ENCODE measurements around the gene OST4.
A peak's percentile ranks its signal among the peaks of the same experiment; 100 is the strongest.
"Not testable (repeated sequence)": the region's sequence is repeated elsewhere in the genome, so short reads cannot be mapped to it uniquely, and the experiment has no call there.

Gene OST4

GRCh38 chr2:27080140-27080469, 8.7 kb upstream of the OST4 start:
- DNase-seq, result no peak

GRCh38 chr2:27079233-27080139, 8.0 kb upstream of the OST4 start:
- no peak for DNase-seq

DNA sequence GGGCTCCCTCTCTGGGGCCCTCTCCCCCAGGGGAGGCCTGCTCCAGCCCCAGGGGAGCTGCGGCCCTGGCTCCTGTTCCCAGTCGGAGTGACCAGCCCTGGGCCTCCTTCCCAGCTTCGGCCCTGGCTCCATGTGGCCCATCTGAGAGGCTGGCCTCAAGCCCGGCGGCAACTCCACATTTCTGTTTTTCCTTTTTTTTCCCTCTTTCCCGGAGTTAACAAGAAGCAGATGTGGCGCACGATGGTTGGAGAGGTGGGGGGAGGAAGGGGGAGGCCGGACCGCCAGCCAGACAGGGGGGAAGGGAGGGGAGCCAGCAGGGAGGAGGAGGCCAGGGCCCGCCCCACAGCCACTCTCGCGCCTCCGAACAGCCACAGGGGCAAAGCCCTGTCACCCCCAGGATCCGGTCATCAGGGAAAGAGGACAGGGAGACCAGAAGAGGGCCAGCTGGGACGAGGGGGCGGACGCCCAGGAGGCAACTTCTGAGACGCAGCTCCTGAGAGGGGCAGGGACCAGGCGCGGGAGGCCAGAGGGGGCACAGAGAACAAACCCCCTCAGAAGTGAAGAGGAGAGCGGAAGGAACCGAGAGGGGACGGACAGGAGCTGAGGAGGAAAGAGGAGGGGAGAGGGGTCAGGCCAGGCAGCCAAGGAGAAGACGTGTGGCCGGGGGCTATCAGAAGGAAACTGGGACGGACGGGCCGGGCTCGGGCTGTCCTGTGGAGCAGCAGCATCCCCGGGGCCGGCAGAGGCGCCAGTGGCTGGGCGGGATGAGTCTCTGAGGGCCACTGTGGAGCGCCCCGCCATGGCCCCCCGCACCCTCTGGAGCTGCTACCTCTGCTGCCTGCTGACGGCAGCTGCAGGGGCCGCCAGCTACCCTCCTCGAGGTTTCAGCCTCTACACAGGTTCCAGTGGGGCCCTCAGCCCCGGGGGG, 7.1 kb upstream of the OST4 start, which contains the start of gene EMILIN1:
EMILIN1 (plus strand) TSS at position 349 of the 928 bp plus-strand sequence; CDS start at position 800, 451 bp downstream.
- peak in 44 of 56 donors; percentile 12 to 81 (median 55) for DNase-seq

- no peak for DNase-seq
Observed at GRCh38 chr2:27077231-27077630, 5.8 kb upstream of the OST4 start.

- DNase-seq, result no peak
Observed at GRCh38 chr2:27076323-27076722, 4.9 kb upstream of the OST4 start.

DNA sequence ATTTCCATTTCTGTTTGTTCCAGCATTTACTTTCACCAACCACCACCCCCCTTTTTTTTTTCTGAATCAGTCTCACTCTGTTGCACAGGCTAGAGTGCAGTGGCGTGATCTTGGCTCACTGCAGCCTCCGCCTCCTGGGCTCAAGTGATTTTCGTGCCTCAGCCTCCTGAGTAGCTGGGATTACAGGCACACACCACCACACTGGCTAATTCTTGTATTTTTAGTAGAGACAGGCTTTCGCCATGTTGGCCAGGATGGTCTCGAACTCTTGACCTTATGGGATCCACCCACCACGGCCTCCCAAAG, 4.1 kb upstream of the OST4 start:
- DNase-seq, result not testable (repeated sequence)

DNA sequence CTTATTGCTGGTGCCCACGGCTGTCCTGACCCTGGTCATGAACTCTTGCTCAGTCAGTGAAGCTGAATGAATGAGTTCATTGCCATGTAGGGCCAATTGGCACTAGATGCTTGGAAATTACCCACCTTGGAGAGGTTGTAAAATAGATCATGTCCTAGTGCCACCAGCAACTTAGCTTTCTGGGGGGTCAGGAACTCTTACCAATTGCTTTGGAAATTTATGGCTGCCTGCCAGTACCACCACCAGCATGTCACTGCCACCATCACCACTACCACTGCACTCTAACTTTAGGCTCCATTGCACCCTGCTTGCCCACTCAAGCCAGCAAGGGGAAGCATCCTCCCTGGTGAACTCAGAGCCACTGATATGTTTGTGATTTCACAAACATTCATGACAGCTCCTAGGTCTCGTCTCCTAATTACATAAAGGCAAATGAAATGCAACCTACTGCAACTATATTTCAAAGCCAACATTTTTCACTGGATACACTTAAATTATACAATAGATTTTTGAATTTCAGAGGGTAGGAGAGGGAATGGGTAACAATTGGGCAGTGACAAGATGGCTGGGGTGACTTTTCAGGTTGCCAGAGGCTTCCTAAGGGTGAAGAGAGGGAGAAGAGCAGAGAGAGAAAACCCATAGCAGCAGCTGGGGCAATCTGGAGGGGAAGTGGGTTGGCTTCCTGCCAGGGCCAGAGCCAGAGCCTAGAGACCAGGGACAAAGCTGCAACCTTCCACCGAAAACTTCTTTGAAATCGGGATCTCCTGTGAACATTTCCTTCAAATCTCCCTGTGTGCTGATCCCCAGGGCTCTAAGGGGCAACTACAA, 3.5 kb upstream of the OST4 start:
- peak in 3 of 56 donors; percentile 8 to 25 (median 15) for DNase-seq

DNA sequence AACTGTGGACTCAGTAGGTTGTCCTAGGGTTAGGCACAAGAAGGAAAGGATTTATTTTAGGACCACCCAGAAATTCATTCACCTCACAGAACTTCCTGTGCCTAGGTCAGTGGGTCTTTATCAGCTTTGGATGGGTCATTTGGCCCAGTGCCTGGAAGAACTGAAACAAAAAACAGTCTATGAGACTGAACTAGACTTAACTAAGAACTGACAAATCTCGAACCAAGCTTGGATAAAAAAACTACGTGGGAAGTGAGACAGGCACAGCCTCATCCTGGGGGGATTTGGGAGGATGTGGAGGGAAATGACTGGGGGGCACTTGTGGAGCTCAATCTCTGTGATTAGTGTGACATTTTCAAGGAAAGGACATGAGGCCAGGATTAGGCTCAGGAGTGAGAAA, 2.3 kb upstream of the OST4 start:
- no peak for DNase-seq

DNA sequence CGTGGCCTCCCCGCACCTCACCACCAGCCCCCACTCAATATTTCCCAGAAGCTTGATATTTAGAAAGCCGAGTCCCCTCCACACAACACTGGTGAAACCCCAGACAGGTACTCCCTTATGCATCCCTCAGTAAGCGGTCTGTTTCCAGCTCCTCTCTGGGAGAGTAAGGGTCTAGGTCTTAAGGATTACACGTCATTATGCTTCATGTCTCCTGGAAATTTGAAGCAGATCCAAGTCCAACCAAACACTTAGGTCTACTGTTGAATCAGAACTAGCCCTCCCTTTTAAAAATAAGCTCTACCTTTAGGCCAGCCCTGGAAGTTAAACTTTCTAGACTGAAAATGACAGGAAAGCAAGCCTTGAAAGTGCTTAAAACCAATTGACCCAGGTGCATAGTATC, 1.5 kb upstream of the OST4 start:
- DNase-seq, result no peak

GRCh38 chr2:27071990-27072830, 756 bp upstream of the OST4 start:
- peak in 26 of 56 donors; percentile 12 to 64 (median 41) for DNase-seq

DNA sequence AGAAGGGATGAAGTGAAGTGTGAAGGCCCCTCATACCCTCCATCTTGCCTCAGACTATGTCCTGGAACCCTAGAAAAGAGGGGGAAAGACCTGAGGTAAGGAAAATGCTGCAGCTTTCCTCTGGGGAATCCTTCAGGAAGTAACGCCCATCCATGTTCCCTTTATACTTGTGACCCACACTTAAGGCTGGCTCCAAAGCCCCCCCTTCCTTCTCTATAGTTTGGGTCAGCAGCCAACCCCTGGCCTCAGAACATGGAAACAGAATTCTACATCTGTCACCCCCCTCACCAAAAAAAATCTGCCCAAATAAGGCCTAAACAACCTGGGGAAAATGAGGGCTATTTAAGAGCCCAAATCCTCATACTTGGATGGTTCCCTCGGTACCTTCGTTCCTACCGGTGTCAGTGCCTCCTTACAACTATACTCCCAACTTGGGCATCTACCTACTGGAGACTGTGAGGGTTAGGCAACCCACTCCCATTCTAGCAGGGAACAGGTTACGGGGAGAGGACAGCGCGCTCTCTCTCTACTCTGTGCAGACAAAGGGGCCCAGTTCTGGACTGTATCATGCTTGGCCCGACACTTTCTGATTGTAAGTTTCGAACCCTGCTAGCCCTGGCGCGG, 689 bp downstream of the OST4 start:
- no peak for DNase-seq

DNA sequence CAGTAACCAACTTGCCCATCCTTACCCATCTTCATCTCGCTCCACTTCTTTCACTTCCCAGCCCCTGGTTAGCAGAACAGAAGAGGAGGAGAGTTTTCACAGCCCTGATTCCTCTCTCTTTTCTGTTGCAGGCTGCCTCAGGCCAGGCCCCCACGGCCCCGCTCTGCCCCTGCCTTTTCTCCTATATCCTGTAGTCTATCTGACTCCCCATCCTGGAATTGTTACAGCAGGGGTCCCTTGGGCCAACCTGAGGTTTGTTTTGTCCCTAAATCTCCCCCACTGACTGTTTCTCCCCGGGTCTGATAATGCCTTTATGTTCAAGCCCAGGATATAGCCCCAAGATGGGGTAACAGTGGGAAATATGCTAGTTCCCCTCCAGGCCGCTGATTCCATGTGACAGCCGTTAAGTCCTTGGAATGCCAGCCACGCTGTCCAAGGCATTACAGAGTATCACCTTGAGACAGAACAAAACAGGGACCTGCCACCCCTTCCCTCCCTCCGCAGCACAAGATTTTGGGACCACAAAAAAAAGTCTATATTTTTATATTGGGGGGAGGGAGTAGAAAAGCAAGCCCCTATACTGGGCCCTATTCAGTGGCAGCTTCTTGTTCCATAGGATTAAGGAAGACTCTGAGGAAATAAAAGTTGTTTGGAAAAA, 1.4 kb downstream of the OST4 start:
- DNase-seq, result no peak

- no peak for DNase-seq
Observed at GRCh38 chr2:27069436-27069835, 2.0 kb downstream of the OST4 start.

- DNase-seq, result no peak
Observed at GRCh38 chr2:27067385-27067784, 4.1 kb downstream of the OST4 start.

DNA sequence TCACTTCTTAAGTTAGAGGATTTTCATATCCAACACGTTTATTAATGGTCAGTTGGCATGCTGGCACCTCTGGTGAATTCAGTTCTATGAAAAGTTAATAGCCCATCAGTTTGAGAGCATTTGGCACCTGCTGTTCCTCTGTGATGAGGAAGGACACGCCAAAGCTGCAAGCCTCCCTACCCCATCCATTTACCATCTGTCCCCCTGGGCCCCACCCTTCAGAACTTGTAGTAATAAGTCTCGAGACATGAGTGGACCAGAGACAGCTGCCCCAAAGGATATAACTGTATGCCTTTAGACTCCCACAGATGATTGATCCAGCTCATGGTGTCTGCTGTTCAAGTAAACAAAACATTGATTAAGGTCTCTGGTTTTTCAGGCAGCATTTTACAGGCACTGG, 6.3 kb downstream of the OST4 start:
- no peak for DNase-seq

- DNase-seq, result no peak
Observed at GRCh38 chr2:27060323-27060722, 11.1 kb downstream of the OST4 start.

DNA sequence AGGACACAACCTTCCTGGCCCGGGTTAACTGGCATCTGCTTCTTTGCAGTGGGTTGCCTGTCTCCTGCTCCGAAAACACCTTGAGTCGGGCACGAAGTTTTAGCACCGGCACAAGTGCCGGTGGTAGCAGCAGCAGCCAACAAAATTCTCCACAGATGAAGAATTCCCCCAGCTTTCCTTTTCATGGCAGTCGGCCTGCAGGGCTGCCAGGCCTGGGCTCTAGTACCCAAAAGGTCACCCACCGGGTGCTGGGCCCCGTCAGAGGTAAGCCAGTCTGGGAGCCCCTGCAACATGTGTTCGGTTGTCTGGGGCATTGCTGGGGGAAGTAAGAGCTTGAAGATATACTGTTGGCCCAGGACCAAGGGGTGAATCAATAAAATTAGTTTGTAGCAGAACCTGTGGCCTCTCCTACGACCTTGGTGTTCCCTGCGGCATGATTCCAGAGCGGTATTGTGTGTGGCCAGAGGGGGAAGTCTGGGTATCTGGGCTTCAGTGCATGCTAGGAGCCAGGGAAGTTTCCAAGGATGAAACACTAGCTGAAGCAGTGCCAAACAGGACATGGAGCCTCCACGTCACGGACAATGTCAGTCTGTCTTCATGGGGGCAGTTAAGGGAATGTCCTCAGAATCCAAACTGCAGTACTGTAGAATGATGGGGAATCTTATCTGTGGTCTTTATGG, 12.2 kb downstream of the OST4 start:
- no peak for DNase-seq

- no peak for DNase-seq
Observed at GRCh38 chr2:27058210-27058609, 13.2 kb downstream of the OST4 start.

GRCh38 chr2:27057184-27057583, 14.3 kb downstream of the OST4 start:
- no peak for DNase-seq
